NCI-H748 treated with DMSO at 0.1 percent for 48 hours (cell line): Measurements from ENCODE around the gene KCTD17.

Experiments
- DNase-seq: peaks from one replicate; lab custom pipeline; 2025; lab: John Stamatoyannopoulos, UW

Gene KCTD17

GRCh38 chr22:37051391-37052385, at the start of gene KCTD17:
TSS of gene KCTD17 (plus strand) at chr22:37051742. CDS start at chr22:37051761, 19 bp downstream.
- DNase-seq: peak; percentile 9

GRCh38 chr22:37001826-37002225, 49.7 kb upstream of the KCTD17 start:
- DNase-seq: no peak

- no peak for DNase-seq
Observed at GRCh38 chr22:37002633-37003032, 48.9 kb upstream of the KCTD17 start.

GRCh38 chr22:37007651-37008050, 43.9 kb upstream of the KCTD17 start:
- peak; percentile 2 for DNase-seq

- DNase-seq: no peak
Observed at GRCh38 chr22:37008365-37008764, 43.2 kb upstream of the KCTD17 start.

GRCh38 chr22:37009490-37009889, 42.1 kb upstream of the KCTD17 start:
- no peak for DNase-seq

GRCh38 chr22:37010174-37010573, 41.4 kb upstream of the KCTD17 start:
- no peak for DNase-seq

- DNase-seq: no peak
Observed at GRCh38 chr22:37010976-37011375, 40.6 kb upstream of the KCTD17 start.

- DNase-seq: no peak
Observed at GRCh38 chr22:37011472-37011871, 40.1 kb upstream of the KCTD17 start.

- no peak for DNase-seq
Observed at GRCh38 chr22:37012262-37012904, 39.2 kb upstream of the KCTD17 start.

- DNase-seq: no peak
Observed at GRCh38 chr22:37012956-37013355, 38.6 kb upstream of the KCTD17 start.

GRCh38 chr22:37014415-37014806, 37.1 kb upstream of the KCTD17 start:
- DNase-seq: no peak

GRCh38 chr22:37014835-37015586, 36.5 kb upstream of the KCTD17 start:
- no peak for DNase-seq

- DNase-seq: no peak
Observed at GRCh38 chr22:37015587-37015878, 36.0 kb upstream of the KCTD17 start.

- no peak for DNase-seq
Observed at GRCh38 chr22:37016134-37016910, 35.2 kb upstream of the KCTD17 start.

GRCh38 chr22:37017356-37017755, 34.2 kb upstream of the KCTD17 start:
- DNase-seq: no peak

GRCh38 chr22:37018086-37018814, 33.3 kb upstream of the KCTD17 start:
- DNase-seq: no peak

- DNase-seq: no peak
Observed at GRCh38 chr22:37018815-37019308, 32.7 kb upstream of the KCTD17 start.

- DNase-seq: no peak
Observed at GRCh38 chr22:37019309-37020191, 32.0 kb upstream of the KCTD17 start, which contains the start of the genes MPST and TST. TSS of gene MPST (plus strand) at chr22:37019742. CDS start at chr22:37019837, 95 bp downstream. TSS of gene TST (minus strand) at chr22:37019447. CDS start at chr22:37018732, 715 bp downstream.

- no peak for DNase-seq
Observed at GRCh38 chr22:37020192-37020479, 31.4 kb upstream of the KCTD17 start.
